A549 (cell line): ENCODE results near the gene NRK. TPM values are rescaled to one million over a fixed set of nuclear protein-coding genes. Genes with fewer than 3 reads are reported as not detected.
A peak's percentile ranks its signal among the peaks of the same experiment; 100 is the strongest.

Source experiments
- ATAC-seq, 2 experiments: fragments of 200-7000 bp in 1 of 2; fragments of >200 bp in 1 of 2; cut with Nextera tagmentation in 1 of 2; cut with Tn5 transposase in 1 of 2; 3 replicates each; pipeline versions ENCODE4 v1.8.0 to v1.9.1; 2018 to 2020; ENCODE audit warnings: mild to moderate bottlenecking in 1 of 2, moderate library complexity in 1 of 2
- CTCF ChIA-PET: fragments of 300-600 bp; sonication (Branson Sonifier 250); formaldehyde crosslinking; extraction: SDS; loops from one replicate; lab custom pipeline; 2021; ENCODE audit warnings: antibody characterized with exemption, inconsistent platforms; lab: Yijun Ruan, JAX
- POLR2A ChIA-PET: fragments of 350-600 bp; formaldehyde crosslinking; extraction: SDS; loops from one replicate; lab custom pipeline; 2021; ENCODE audit warnings: antibody characterized with exemption, inconsistent platforms; lab: Yijun Ruan, JAX
- DNase-seq, 2 experiments: peaks; one replicate each; pipeline versions ENCODE4 v3.0.0 to v3.0.0-alpha.2; 2011 to 2016; ENCODE audit warnings: low read depth in 1 of 2, low spot score in 1 of 2
- FAIRE-seq: peaks from 2 replicates; lab custom pipeline; 2011; peaks lifted over from hg19 to GRCh38; lab: Jason Lieb, UNC
- H3K27ac ChIP-seq, 2 experiments: fragments of >200 bp; sonication (Bioruptor Twin); formaldehyde crosslinking; 3 replicates each; pipeline ENCODE4 v1.5.1; 2016 to 2017
- H3K4me1 ChIP-seq: fragments of >200 bp; sonication (Bioruptor Twin); formaldehyde crosslinking; 3 replicates; pipeline ENCODE4 v1.6.1; 2016
- H3K4me2 ChIP-seq: fragments of >200 bp; sonication (Bioruptor Twin); formaldehyde crosslinking; 3 replicates; pipeline ENCODE4 v1.6.1; 2016
- H3K4me3 ChIP-seq: fragments of >200 bp; sonication (Bioruptor Twin); formaldehyde crosslinking; 3 replicates; pipeline ENCODE4 v1.5.1; 2016
- H3K9me3 ChIP-seq: fragments of >200 bp; sonication (Bioruptor Twin); formaldehyde crosslinking; 3 replicates; pipeline ENCODE4 v1.6.1; 2016
- CEBPB ChIP-seq, 2 experiments: fragments of >200 bp in 1 of 2; sonication (Bioruptor Twin) in 1 of 2; formaldehyde crosslinking in 1 of 2; IDR thresholded peaks; 2 replicates each; pipeline ENCODE4 v1.6.1; 2012 to 2016
- CHD4 ChIP-seq: fragments of 200-600 bp; sonication (generic); IDR thresholded peaks from 2 replicates; pipeline ENCODE4 v1.6.1; 2016; ENCODE audit warnings: antibody characterized with exemption, mild to moderate bottlenecking, borderline replicate concordance
- EHMT2 ChIP-seq: fragments of 200-600 bp; sonication (generic); IDR thresholded peaks from 2 replicates; pipeline ENCODE4 v1.6.1; 2016; ENCODE audit warnings: antibody characterized with exemption, low read depth, mild to moderate bottlenecking, moderate library complexity
- ESRRA ChIP-seq: fragments of 150-350 bp; IDR thresholded peaks from 2 replicates; pipeline ENCODE4 v1.6.1; 2014; ENCODE audit warnings: mild to moderate bottlenecking, low read length, borderline replicate concordance
- GATA3 ChIP-seq: IDR thresholded peaks from 2 replicates; pipeline ENCODE4 v1.6.1; 2012; ENCODE audit warnings: borderline replicate concordance
- HDAC2 ChIP-seq: fragments of 200-600 bp; sonication (generic); IDR thresholded peaks from 2 replicates; pipeline ENCODE4 v1.6.1; 2016
- HOXA7 ChIP-seq: fragments of 250-450 bp; sonication (Bioruptor Pico); IDR thresholded peaks from 2 replicates; pipeline ENCODE4 v1.5.0; 2020; ENCODE audit warnings: mild to moderate bottlenecking, moderate library complexity
- HOXB5 ChIP-seq: fragments of 250-450 bp; sonication (Bioruptor Pico); IDR thresholded peaks from 2 replicates; pipeline ENCODE4 v1.5.0; 2020; ENCODE audit warnings: mild to moderate bottlenecking, moderate library complexity
- KDM5A ChIP-seq: fragments of 200-600 bp; sonication (generic); IDR thresholded peaks from 2 replicates; pipeline ENCODE4 v1.6.1; 2016; ENCODE audit warnings: antibody characterized with exemption, mild to moderate bottlenecking
- MAFK ChIP-seq: fragments of 450-650 bp; IDR thresholded peaks from 2 replicates; pipeline ENCODE4 v1.6.1; 2014; ENCODE audit not compliant: partially characterized antibody
- MAZ ChIP-seq: fragments of 150-350 bp; IDR thresholded peaks from 2 replicates; pipeline ENCODE4 v1.6.1; 2014; ENCODE audit warnings: antibody characterized with exemption, low read depth, low read length, borderline replicate concordance
- MYC ChIP-seq: IDR thresholded peaks from 2 replicates; pipeline ENCODE4 v1.6.1; 2012; ENCODE audit warnings: mild to moderate bottlenecking, inconsistent platforms, low read length, improper control_type of control experiment, borderline replicate concordance
- PHF8 ChIP-seq: fragments of 200-600 bp; sonication (generic); IDR thresholded peaks from 2 replicates; pipeline ENCODE4 v1.6.1; 2016; ENCODE audit warnings: low read depth, mild to moderate bottlenecking, antibody characterized with exemption, moderate library complexity, borderline replicate concordance
- POLR2A ChIP-seq: IDR thresholded peaks from 2 replicates; pipeline ENCODE4 v1.6.1; 2012; ENCODE audit warnings: mild to moderate bottlenecking, low read length
- RAD21 ChIP-seq, 2 experiments: fragments of >200 bp in 1 of 2; sonication (Bioruptor Twin) in 1 of 2; formaldehyde crosslinking in 1 of 2; IDR thresholded peaks in 1 of 2; conservative IDR thresholded peaks in 1 of 2; 2 replicates in 1 of 2; 3 replicates in 1 of 2; pipeline ENCODE4 v1.6.1; 2012 to 2018; ENCODE audit warnings: inconsistent platforms in 1 of 2
- RFX5 ChIP-seq: fragments of 450-650 bp; IDR thresholded peaks from 2 replicates; pipeline ENCODE4 v1.7.1; 2014; ENCODE audit warnings: antibody characterized with exemption, mild to moderate bottlenecking, moderate library complexity
- TFCP2L1 ChIP-seq: fragments of 250-450 bp; sonication (Bioruptor Pico); IDR thresholded peaks from 2 replicates; pipeline ENCODE4 v1.5.0; 2021; ENCODE audit warnings: mild to moderate bottlenecking
- ZC3H11A ChIP-seq: fragments of 450-650 bp; IDR thresholded peaks from 2 replicates; pipeline ENCODE4 v1.6.1; 2014; ENCODE audit warnings: antibody characterized with exemption, mild to moderate bottlenecking
- ZNF302 ChIP-seq: fragments of 250-450 bp; sonication (Bioruptor Pico); IDR thresholded peaks from 2 replicates; pipeline ENCODE4 v1.9.0; 2021; ENCODE audit warnings: inconsistent platforms, mild to moderate bottlenecking, moderate library complexity
- ZSCAN20 ChIP-seq: fragments of 250-450 bp; sonication (Bioruptor Pico); IDR thresholded peaks from 2 replicates; pipeline ENCODE4 v1.8.0; 2022; ENCODE audit warnings: mild to moderate bottlenecking, moderate library complexity
- WGBS: methylation state at CpG from one replicate; pipeline ENCODE4 v1.1.6; 2017; ENCODE audit errors: missing lambda C conversion rate; 5-methylcytosine and 5-hydroxymethylcytosine counted together
- polyA plus RNA-seq, 4 experiments: library from polyadenylated mRNA; depleted of rRNA in 3 of 4; stranded (reverse); fragments of >200 nt; fragmentation: RNase III in 1 of 4; extraction: RNeasy Plus Mini Kit Qiagen cat#74134 plus additional on column Dnase treatment in 1 of 4; gene quantifications; 2 replicates in 3 of 4; 3 replicates in 1 of 4; pipeline ENCODE4 v1.2.3, GENCODE V29; 2011 to 2017
- TF ChIP-seq, protein P1 (sequence below): IDR thresholded peaks from 2 replicates; pipeline ENCODE4 v1.6.1; 2012
- TF ChIP-seq, protein P2 (sequence below): fragments of >200 bp; sonication (Bioruptor Twin); formaldehyde crosslinking; IDR thresholded peaks from 3 replicates; pipeline ENCODE4 v1.6.1; 2016
- TF ChIP-seq, protein P3 (sequence below): IDR thresholded peaks from 2 replicates; pipeline ENCODE4 v1.6.1; 2012; ENCODE audit warnings: low read depth, borderline replicate concordance
- TF ChIP-seq, protein P4 (sequence below): fragments of 200-600 bp; sonication (generic); IDR thresholded peaks from 2 replicates; pipeline ENCODE4 v1.6.1; 2016; ENCODE audit warnings: antibody characterized with exemption, mild to moderate bottlenecking, moderate library complexity

NRK gene
- polyA plus RNA-seq, 2 of the 4 experiments (the other 2 are of a cell fraction): not detected

DNA sequence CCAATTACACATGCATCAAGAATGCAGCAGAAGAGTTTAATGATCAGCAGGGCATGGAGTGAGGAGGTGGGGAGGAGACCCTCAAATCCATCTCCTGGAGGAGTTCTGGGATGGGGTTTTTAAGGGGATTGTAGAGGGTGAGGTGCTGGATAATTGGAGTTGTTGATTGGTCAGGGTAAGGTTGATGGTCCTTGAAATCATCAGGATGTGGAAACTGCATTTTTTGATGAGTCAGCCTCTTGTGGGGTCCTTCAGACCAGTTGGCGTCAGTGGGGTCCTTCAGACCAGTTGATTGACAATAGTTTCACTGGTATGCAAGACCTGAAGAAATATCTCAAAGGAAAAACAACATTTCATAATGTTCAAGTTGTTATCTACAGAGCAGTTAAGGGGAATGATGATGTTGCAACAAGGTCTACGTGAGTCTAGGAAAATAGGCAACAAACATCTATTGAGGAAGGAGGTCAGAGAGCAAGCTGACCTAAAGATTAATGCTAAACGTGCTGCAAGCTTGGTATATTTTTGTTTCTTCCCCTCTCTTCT lies 88.3 kb downstream of the NRK start:
- DNase-seq (no peak), ATAC-seq (no peak), FAIRE-seq (no peak)
- H3K4me2 ChIP-seq: no peak overlapping the region
- H3K4me1 ChIP-seq: no peaks in the 10 kb centered on the region
- no peak overlapping the region for H3K4me3 ChIP-seq
- H3K9me3 ChIP-seq: no peaks in the 10 kb centered on the region
- TF ChIP-seq GATA3: no peak
- peak; percentile 51 for TF ChIP-seq MAFK
- CTCF ChIA-PET: no interaction called here
- 1% methylated on average over 3 of the region's 3 CpGs for WGBS
- POLR2A ChIA-PET: no interaction called here
- H3K27ac ChIP-seq: no peak overlapping the region

DNA sequence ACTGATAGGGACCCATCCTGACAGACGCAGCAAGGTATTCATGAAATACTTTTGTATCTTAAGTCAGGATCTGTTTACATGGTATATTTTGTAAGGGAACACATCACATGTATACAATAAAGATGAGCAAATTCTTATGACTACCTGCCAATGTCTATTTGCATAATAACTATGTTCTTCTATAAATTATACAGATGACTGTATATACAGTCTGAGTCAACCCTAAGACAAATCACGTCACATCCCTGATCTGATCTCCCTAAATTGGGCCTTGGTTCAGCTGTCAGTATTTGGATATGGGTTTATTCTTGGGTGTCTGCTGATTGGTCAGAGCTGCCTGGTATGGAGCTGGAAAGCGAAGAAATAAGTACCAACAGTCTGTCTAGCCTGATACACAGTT lies 122.9 kb downstream of the NRK start:
- WGBS: 19% methylated on average over 3 of the region's 3 CpGs
- Histone ChIP-seq H3K9me3 (no peaks in the 10 kb centered on the region), H3K27ac (no peak overlapping the region), H3K4me3 (no peak overlapping the region), H3K4me2 (no peak overlapping the region), H3K4me1 (no peaks in the 10 kb centered on the region)
- CTCF ChIA-PET: no interaction called here
- TF ChIP-seq ZNF302 (CRISPR knock-in tag): no peak
- no peak for TF ChIP-seq RAD21 (conservative IDR thresholded peaks at IDR 0.05 in 1 of 2, IDR thresholded peaks at IDR 0.05 in 1 of 2)
- TF ChIP-seq ZSCAN20 (CRISPR knock-in tag): no peak
- TF ChIP-seq, protein P1, sequence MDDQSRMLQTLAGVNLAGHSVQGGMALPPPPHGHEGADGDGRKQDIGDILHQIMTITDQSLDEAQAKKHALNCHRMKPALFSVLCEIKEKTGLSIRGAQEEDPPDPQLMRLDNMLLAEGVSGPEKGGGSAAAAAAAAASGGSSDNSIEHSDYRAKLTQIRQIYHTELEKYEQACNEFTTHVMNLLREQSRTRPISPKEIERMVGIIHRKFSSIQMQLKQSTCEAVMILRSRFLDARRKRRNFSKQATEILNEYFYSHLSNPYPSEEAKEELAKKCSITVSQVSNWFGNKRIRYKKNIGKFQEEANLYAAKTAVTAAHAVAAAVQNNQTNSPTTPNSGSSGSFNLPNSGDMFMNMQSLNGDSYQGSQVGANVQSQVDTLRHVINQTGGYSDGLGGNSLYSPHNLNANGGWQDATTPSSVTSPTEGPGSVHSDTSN: no peak
- ATAC-seq (no peak), FAIRE-seq (no peak), DNase-seq (no peak)
- POLR2A ChIA-PET: no interaction called here

DNA sequence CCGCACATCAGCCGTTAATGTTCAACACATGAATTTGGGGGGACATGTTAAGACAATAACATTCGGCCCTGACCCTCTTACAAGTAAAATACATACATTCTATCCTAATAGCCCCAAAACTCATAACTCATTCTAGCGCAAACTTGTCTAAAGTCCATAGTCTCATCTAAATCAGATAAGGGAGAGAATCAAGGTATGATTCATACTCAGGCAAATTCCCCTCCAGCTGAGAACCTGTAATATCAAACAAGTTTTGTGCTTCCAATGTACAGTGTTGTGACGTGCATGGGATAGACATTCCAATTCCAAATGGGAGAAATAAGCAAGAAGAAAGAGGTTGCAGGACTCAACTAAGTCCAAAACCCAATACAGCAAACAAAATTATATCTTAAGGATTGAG lies 147.1 kb downstream of the NRK start:
- DNase-seq: no peak
- ATAC-seq: no peak
- Histone ChIP-seq H3K4me3 (no peak overlapping the region), H3K27ac (no peak overlapping the region), H3K4me2 (no peak overlapping the region), H3K4me1 (no peaks in the 10 kb centered on the region), H3K9me3 (no peaks in the 10 kb centered on the region)
- ChIA-PET CTCF (no interaction called here), POLR2A (no interaction called here)
- TF ChIP-seq MAZ (no peak), HOXA7 (CRISPR knock-in tag) (no peak), ZNF302 (CRISPR knock-in tag) (no peak), CHD4 (no peak), MAFK (no peak), CEBPB (IDR thresholded peaks at IDR 0.05) (no peak), HDAC2 (no peak), EHMT2 (no peak), POLR2A (no peak)
- WGBS: 27% methylated on average over 5 of the region's 5 CpGs
- no peak for FAIRE-seq

DNA sequence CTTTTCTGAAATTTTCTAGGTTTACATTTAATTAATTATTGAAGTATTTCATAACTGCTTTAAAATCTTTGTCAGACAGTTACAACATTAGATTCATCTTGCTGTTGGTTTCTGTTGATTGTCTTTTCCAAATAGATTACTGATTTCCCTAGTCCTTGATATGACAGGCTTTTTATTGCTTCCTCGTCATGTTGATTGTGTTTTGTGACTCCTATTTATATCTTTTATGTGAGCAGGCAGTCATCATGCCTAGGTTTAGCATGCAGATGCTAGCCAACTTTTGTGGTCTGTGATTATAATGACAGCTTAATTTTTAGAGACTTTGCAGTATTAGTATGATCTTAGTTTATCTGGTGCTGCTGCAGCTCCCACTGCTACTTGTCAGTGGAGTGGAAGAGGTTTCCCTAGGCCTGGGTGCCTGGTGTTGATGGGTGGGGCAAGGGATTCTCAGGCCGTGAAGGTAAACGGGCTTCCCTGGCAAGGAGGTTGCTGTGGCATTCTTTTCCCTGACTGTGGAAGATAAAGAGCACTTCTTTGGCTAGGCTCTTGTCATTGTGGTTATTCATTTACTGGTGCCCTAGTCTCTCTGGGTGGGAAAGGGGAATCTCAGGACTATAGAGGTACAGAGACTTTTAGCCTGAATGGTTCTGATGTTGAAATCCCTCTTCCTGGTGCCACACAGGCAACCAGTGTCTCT lies 150.5 kb downstream of the NRK start:
- no peak overlapping the region for H3K4me3 ChIP-seq
- no peaks in the 10 kb centered on the region for H3K9me3 ChIP-seq
- H3K27ac ChIP-seq: no peak overlapping the region
- DNase-seq (no peak), FAIRE-seq (no peak), ATAC-seq (no peak)
- no peaks in the 10 kb centered on the region for H3K4me1 ChIP-seq
- WGBS: 0% methylated on average over 1 of the region's 3 CpGs
- ChIA-PET CTCF (no interaction called here), POLR2A (no interaction called here)
- H3K4me2 ChIP-seq: no peak overlapping the region
- no peak for TF ChIP-seq KDM5A
- TF ChIP-seq PHF8: no peak
- no peak for TF ChIP-seq MAZ
- no peak for TF ChIP-seq RFX5
- no peak for TF ChIP-seq ZSCAN20 (CRISPR knock-in tag)
- no peak for TF ChIP-seq HOXB5 (CRISPR knock-in tag)
- TF ChIP-seq, protein P2, sequence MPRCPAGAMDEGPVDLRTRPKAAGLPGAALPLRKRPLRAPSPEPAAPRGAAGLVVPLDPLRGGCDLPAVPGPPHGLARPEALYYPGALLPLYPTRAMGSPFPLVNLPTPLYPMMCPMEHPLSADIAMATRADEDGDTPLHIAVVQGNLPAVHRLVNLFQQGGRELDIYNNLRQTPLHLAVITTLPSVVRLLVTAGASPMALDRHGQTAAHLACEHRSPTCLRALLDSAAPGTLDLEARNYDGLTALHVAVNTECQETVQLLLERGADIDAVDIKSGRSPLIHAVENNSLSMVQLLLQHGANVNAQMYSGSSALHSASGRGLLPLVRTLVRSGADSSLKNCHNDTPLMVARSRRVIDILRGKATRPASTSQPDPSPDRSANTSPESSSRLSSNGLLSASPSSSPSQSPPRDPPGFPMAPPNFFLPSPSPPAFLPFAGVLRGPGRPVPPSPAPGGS: no peak
- TF ChIP-seq, protein P3, sequence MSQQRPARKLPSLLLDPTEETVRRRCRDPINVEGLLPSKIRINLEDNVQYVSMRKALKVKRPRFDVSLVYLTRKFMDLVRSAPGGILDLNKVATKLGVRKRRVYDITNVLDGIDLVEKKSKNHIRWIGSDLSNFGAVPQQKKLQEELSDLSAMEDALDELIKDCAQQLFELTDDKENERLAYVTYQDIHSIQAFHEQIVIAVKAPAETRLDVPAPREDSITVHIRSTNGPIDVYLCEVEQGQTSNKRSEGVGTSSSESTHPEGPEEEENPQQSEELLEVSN: no peak
- no peak for TF ChIP-seq ESRRA
- no peak for TF ChIP-seq GATA3
- no peak for TF ChIP-seq HDAC2
- TF ChIP-seq TFCP2L1 (CRISPR knock-in tag): no peak
- TF ChIP-seq MAFK: no peak
- no peak for TF ChIP-seq ZC3H11A
- TF ChIP-seq, protein P4, sequence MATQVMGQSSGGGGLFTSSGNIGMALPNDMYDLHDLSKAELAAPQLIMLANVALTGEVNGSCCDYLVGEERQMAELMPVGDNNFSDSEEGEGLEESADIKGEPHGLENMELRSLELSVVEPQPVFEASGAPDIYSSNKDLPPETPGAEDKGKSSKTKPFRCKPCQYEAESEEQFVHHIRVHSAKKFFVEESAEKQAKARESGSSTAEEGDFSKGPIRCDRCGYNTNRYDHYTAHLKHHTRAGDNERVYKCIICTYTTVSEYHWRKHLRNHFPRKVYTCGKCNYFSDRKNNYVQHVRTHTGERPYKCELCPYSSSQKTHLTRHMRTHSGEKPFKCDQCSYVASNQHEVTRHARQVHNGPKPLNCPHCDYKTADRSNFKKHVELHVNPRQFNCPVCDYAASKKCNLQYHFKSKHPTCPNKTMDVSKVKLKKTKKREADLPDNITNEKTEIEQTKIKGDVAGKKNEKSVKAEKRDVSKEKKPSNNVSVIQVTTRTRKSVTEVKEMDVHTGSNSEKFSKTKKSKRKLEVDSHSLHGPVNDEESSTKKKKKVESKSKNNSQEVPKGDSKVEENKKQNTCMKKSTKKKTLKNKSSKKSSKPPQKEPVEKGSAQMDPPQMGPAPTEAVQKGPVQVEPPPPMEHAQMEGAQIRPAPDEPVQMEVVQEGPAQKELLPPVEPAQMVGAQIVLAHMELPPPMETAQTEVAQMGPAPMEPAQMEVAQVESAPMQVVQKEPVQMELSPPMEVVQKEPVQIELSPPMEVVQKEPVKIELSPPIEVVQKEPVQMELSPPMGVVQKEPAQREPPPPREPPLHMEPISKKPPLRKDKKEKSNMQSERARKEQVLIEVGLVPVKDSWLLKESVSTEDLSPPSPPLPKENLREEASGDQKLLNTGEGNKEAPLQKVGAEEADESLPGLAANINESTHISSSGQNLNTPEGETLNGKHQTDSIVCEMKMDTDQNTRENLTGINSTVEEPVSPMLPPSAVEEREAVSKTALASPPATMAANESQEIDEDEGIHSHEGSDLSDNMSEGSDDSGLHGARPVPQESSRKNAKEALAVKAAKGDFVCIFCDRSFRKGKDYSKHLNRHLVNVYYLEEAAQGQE: no peak
- TF ChIP-seq MYC: no peak
